ENCODE measurements around the gene HS3ST5. TPM values are rescaled to one million over a fixed set of nuclear protein-coding genes. Genes with fewer than 3 reads are reported as not detected.

Gene HS3ST5
- total and polyA plus RNA-seq, 2 experiments from 2014 or later = 2.8 to 3.5 TPM

DNA sequence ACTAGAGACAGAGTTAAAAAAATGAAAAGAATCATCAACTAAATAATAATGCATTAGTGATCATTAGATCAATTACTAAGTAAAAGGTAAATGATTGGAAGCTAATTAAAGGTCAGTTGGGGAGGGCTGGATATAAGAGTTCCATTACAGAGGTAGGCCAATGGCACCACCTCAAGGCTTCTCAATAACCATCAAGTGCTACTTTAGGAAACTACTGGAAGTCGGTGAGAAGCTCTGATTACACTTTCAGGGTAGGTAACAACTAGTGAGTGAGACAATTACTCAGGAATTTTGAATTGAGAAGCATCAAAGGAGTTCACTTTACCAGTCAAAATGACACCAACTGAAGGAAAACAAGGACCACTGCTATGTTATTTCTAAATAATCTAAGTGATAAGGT is 281.7 kb downstream of the HS3ST5 start:
- Histone ChIP-seq H3K4me2 (no peak overlapping the region), H3K4me1 (ENCODE audit: insufficient read depth) (no peaks in the 10 kb centered on the region), H2AFZ (no peak overlapping the region), H3K79me2 (replicated peaks; ENCODE audit: insufficient read depth) (no peaks in the 10 kb centered on the region), H3K9me2 (ENCODE audit: insufficient read depth) (peaks cover 11% of the 10 kb centered on the region; the same call in 1 of the 2 replicates), H3K27me3 (ENCODE audit: insufficient read depth) (no peaks in the 10 kb centered on the region), H3K4me3 (no peak overlapping the region), H3K27ac (ENCODE audit: low read depth) (no peak overlapping the region), H4K20me1 (replicated peaks; ENCODE audit: insufficient read depth) (no peaks in the 10 kb centered on the region), H3F3A (replicated peaks; ENCODE audit: low read depth) (no peaks in the 10 kb centered on the region), H3K36me3 (ENCODE audit: insufficient read depth) (no peaks in the 10 kb centered on the region)
- TF ChIP-seq, protein P1, sequence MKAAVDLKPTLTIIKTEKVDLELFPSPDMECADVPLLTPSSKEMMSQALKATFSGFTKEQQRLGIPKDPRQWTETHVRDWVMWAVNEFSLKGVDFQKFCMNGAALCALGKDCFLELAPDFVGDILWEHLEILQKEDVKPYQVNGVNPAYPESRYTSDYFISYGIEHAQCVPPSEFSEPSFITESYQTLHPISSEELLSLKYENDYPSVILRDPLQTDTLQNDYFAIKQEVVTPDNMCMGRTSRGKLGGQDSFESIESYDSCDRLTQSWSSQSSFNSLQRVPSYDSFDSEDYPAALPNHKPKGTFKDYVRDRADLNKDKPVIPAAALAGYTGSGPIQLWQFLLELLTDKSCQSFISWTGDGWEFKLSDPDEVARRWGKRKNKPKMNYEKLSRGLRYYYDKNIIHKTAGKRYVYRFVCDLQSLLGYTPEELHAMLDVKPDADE (IDR thresholded peaks at IDR 0.05) = no peak
- TF ChIP-seq EZH2 (IDR thresholded peaks at IDR 0.05; ENCODE audit: low read depth, unreplicated experiment) (no peak), ZNF331 (CRISPR knock-in tag; IDR thresholded peaks at IDR 0.05; ENCODE audit: low read depth) (no peak), NANOG (IDR thresholded peaks at IDR 0.05; ENCODE audit: borderline replicate concordance) (no peak), JUNB (IDR thresholded peaks at IDR 0.05; ENCODE audit: unreplicated experiment) (no peak), EZH2phosphoT487 (IDR thresholded peaks at IDR 0.05; ENCODE audit: unreplicated experiment) (no peak), ZNF114 (CRISPR knock-in tag; IDR thresholded peaks at IDR 0.05) (no peak)
- TF ChIP-seq, protein P2, sequence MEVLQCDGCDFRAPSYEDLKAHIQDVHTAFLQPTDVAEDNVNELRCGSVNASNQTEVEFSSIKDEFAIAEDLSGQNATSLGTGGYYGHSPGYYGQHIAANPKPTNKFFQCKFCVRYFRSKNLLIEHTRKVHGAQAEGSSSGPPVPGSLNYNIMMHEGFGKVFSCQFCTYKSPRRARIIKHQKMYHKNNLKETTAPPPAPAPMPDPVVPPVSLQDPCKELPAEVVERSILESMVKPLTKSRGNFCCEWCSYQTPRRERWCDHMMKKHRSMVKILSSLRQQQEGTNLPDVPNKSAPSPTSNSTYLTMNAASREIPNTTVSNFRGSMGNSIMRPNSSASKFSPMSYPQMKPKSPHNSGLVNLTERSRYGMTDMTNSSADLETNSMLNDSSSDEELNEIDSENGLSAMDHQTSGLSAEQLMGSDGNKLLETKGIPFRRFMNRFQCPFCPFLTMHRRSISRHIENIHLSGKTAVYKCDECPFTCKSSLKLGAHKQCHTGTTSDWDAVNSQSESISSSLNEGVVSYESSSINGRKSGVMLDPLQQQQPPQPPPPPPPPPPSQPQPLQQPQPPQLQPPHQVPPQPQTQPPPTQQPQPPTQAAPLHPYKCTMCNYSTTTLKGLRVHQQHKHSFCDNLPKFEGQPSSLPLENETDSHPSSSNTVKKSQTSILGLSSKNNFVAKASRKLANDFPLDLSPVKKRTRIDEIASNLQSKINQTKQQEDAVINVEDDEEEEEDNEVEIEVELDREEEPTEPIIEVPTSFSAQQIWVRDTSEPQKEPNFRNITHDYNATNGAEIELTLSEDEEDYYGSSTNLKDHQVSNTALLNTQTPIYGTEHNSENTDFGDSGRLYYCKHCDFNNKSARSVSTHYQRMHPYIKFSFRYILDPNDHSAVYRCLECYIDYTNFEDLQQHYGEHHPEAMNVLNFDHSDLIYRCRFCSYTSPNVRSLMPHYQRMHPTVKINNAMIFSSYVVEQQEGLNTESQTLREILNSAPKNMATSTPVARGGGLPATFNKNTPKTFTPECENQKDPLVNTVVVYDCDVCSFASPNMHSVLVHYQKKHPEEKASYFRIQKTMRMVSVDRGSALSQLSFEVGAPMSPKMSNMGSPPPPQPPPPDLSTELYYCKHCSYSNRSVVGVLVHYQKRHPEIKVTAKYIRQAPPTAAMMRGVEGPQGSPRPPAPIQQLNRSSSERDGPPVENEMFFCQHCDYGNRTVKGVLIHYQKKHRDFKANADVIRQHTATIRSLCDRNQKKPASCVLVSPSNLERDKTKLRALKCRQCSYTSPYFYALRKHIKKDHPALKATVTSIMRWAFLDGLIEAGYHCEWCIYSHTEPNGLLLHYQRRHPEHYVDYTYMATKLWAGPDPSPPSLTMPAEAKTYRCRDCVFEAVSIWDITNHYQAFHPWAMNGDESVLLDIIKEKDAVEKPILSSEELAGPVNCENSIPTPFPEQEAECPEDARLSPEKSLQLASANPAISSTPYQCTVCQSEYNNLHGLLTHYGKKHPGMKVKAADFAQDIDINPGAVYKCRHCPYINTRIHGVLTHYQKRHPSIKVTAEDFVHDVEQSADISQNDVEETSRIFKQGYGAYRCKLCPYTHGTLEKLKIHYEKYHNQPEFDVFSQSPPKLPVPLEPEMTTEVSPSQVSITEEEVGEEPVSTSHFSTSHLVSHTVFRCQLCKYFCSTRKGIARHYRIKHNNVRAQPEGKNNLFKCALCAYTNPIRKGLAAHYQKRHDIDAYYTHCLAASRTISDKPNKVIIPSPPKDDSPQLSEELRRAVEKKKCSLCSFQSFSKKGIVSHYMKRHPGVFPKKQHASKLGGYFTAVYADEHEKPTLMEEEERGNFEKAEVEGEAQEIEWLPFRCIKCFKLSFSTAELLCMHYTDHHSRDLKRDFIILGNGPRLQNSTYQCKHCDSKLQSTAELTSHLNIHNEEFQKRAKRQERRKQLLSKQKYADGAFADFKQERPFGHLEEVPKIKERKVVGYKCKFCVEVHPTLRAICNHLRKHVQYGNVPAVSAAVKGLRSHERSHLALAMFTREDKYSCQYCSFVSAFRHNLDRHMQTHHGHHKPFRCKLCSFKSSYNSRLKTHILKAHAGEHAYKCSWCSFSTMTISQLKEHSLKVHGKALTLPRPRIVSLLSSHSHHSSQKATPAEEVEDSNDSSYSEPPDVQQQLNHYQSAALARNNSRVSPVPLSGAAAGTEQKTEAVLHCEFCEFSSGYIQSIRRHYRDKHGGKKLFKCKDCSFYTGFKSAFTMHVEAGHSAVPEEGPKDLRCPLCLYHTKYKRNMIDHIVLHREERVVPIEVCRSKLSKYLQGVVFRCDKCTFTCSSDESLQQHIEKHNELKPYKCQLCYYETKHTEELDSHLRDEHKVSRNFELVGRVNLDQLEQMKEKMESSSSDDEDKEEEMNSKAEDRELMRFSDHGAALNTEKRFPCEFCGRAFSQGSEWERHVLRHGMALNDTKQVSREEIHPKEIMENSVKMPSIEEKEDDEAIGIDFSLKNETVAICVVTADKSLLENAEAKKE (CRISPR knock-in tag; IDR thresholded peaks at IDR 0.05) = no peak
- TF ChIP-seq, protein P3, sequence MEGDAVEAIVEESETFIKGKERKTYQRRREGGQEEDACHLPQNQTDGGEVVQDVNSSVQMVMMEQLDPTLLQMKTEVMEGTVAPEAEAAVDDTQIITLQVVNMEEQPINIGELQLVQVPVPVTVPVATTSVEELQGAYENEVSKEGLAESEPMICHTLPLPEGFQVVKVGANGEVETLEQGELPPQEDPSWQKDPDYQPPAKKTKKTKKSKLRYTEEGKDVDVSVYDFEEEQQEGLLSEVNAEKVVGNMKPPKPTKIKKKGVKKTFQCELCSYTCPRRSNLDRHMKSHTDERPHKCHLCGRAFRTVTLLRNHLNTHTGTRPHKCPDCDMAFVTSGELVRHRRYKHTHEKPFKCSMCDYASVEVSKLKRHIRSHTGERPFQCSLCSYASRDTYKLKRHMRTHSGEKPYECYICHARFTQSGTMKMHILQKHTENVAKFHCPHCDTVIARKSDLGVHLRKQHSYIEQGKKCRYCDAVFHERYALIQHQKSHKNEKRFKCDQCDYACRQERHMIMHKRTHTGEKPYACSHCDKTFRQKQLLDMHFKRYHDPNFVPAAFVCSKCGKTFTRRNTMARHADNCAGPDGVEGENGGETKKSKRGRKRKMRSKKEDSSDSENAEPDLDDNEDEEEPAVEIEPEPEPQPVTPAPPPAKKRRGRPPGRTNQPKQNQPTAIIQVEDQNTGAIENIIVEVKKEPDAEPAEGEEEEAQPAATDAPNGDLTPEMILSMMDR (conservative IDR thresholded peaks at IDR 0.05; ENCODE audit: low read depth in 2 of 2) = peak in 1 of 2 experiments; percentile 39; a peak in 2 of 4 replicates
- DNase-seq (ENCODE audit: low spot score) = no peak
- Mint-ChIP-seq H3K9me3 (no peaks in the 10 kb centered on the region), H3K36me3 (ENCODE audit: low read depth) (no peaks in the 10 kb centered on the region), H3K27ac (no peak overlapping the region), H3K4me1 (peaks cover 8% of the 10 kb centered on the region), H3K27me3 (ENCODE audit: insufficient read depth, low read depth, poor library complexity) (no peaks in the 10 kb centered on the region), H3K4me3 (no peak overlapping the region)
- no peak; the same call in 2 of the 3 replicates for ATAC-seq

Measured in GM23338 (cell line).